Small intestine (tissue), 7 donors: Measurements from ENCODE around the gene CIAPIN1. TPM values are rescaled to one million over a fixed set of nuclear protein-coding genes. Genes with fewer than 3 reads are reported as not detected.

Experiments
- DNase-seq, 2 donors: peaks; one replicate each; pipeline versions ENCODE4 v3.0.0 to v3.0.0-alpha.2; 2013
- FAIRE-seq: peaks from 2 replicates; lab custom pipeline; 2012; peaks lifted over from hg19 to GRCh38; lab: Jason Lieb, UNC
- H3K27ac ChIP-seq, 3 donors: one replicate each; pipeline ENCODE4 v1.5.1; 2013; ENCODE audit warnings: low read length in 2 of 3, mild to moderate bottlenecking in 2 of 3, control low read depth in 1 of 3, inconsistent platforms in 1 of 3, low read depth in 1 of 3, moderate library complexity in 1 of 3
- H3K27me3 ChIP-seq, 3 donors: one replicate each; pipeline ENCODE4 v1.6.1; 2013; ENCODE audit warnings: low read length in 3 of 3, inconsistent platforms in 1 of 3; ENCODE audit not compliant: control insufficient read depth in 3 of 3, insufficient read depth in 3 of 3
- H3K36me3 ChIP-seq, 3 donors: one replicate each; pipeline ENCODE4 v1.6.1; 2013; ENCODE audit warnings: low read length in 3 of 3, inconsistent platforms in 1 of 3, low read depth in 1 of 3, mild to moderate bottlenecking in 1 of 3, moderate library complexity in 1 of 3; ENCODE audit not compliant: control insufficient read depth in 3 of 3, insufficient read depth in 2 of 3
- H3K4me1 ChIP-seq, 3 donors: one replicate each; pipeline ENCODE4 v1.6.1; 2013; ENCODE audit warnings: low read length in 2 of 3, inconsistent platforms in 1 of 3, low read depth in 1 of 3, mild to moderate bottlenecking in 1 of 3, moderate library complexity in 1 of 3; ENCODE audit not compliant: control insufficient read depth in 3 of 3, insufficient read depth in 2 of 3
- H3K4me3 ChIP-seq, 3 donors: one replicate each; pipeline ENCODE4 v1.5.1; 2013; ENCODE audit warnings: low read length in 3 of 3, control low read depth in 1 of 3, inconsistent platforms in 1 of 3, low read depth in 1 of 3, mild to moderate bottlenecking in 1 of 3, moderate library complexity in 1 of 3
- H3K9me3 ChIP-seq, 2 donors: one replicate each; pipeline ENCODE4 v1.6.1; 2013; ENCODE audit warnings: low read depth in 1 of 2, low read length in 1 of 2; ENCODE audit not compliant: control insufficient read depth in 2 of 2, insufficient read depth in 1 of 2
- WGBS, 3 donors: extraction: QIAGEN DNeasy Blood & Tissue Kit; methylation state at CpG; one replicate each; pipeline ENCODE4 v1.1.7; 2013; 5-methylcytosine and 5-hydroxymethylcytosine counted together
- polyA plus RNA-seq, 4 donors: library from polyadenylated mRNA; stranded (reverse) in 3 of 4; unstranded in 1 of 4; fragments of 200-250 nt in 3 of 4; fragments of 120-200 nt in 1 of 4; gene quantifications; one replicate each; pipeline versions ENCODE4 v1.2.1 to v1.2.3, GENCODE V29; 2013
- donor health status: healthy with polysubstance abuse.
- donor health status: control.
- donor health status: control.
- donor health status: Bipolar disorder and iron deficiency.
- donor health status: healthy.

Gene CIAPIN1
- polyA plus RNA-seq, 4 donors: 39.4 to 55.9 (median 47.2) TPM

GRCh38 chr16:57383276-57384247, 63.6 kb downstream of the CIAPIN1 start:
- peaks cover 2 to 48% (median 5%) of the 10 kb centered on the region in 3 donors for H3K4me1 ChIP-seq
- H3K4me3 ChIP-seq: no peak overlapping the region
- peak in 1 of 2 donors; percentile 92 for DNase-seq
- H3K27ac ChIP-seq: peak overlapping the region in 1 of 3 donors; percentile 95
- peaks cover 0 to 45% (median 0%) of the 10 kb centered on the region in 3 donors for H3K36me3 ChIP-seq
- FAIRE-seq: no peak
- 62 to 84% (median 66%) methylated on average over 6 to 8 of the region's 8 CpGs for WGBS, 3 donors
- H3K9me3 ChIP-seq: peaks cover 0 to 4% of the 10 kb centered on the region in 2 donors
- H3K27me3 ChIP-seq: no peaks in the 10 kb centered on the region

- Histone ChIP-seq H3K4me3 (no peak overlapping the region), H3K27me3 (no peaks in the 10 kb centered on the region), H3K4me1 (peaks cover 2 to 42% (median 5%) of the 10 kb centered on the region in 3 donors), H3K36me3 (peaks cover 0 to 45% (median 0%) of the 10 kb centered on the region in 3 donors), H3K27ac (peak overlapping the region in 1 of 3 donors; percentile 95), H3K9me3 (peaks cover 0 to 4% of the 10 kb centered on the region in 2 donors)
- 91 to 95% (median 94%) methylated on average over 16 of the region's 16 CpGs for WGBS, 3 donors
- FAIRE-seq (no peak), DNase-seq (no peak)
These were observed 64.5 kb downstream of the CIAPIN1 start for GRCh38 chr16:57382535-57383275.

- H3K27ac ChIP-seq: no peak overlapping the region
- no peak for FAIRE-seq
- H3K9me3 ChIP-seq: peaks cover 0 to 4% of the 10 kb centered on the region in 2 donors
- no peak overlapping the region for H3K4me3 ChIP-seq
- H3K27me3 ChIP-seq: no peaks in the 10 kb centered on the region
- WGBS, 3 donors: 92 to 93% (median 93%) methylated on average over 23 to 35 of the region's 35 CpGs
- peaks cover 2 to 46% (median 5%) of the 10 kb centered on the region in 3 donors for H3K4me1 ChIP-seq
- H3K36me3 ChIP-seq: peaks cover 0 to 45% (median 0%) of the 10 kb centered on the region in 3 donors
- no peak for DNase-seq
These were observed 65.2 kb downstream of the CIAPIN1 start for GRCh38 chr16:57381791-57382534.

GRCh38 chr16:57380671-57381462, 66.3 kb downstream of the CIAPIN1 start:
- H3K9me3 ChIP-seq: peaks cover 0 to 4% of the 10 kb centered on the region in 2 donors
- peaks cover 2 to 40% (median 5%) of the 10 kb centered on the region in 3 donors for H3K4me1 ChIP-seq
- H3K36me3 ChIP-seq: peaks cover 0 to 45% (median 0%) of the 10 kb centered on the region in 3 donors
- DNase-seq (no peak), FAIRE-seq (no peak)
- no peak overlapping the region for H3K27ac ChIP-seq
- no peaks in the 10 kb centered on the region for H3K27me3 ChIP-seq
- 58 to 78% (median 62%) methylated on average over 8 of the region's 8 CpGs for WGBS, 3 donors
- H3K4me3 ChIP-seq: no peak overlapping the region

GRCh38 chr16:57379579-57379978, 67.6 kb downstream of the CIAPIN1 start:
- Histone ChIP-seq H3K27ac (no peak overlapping the region), H3K27me3 (no peaks in the 10 kb centered on the region)

More at GRCh38 chr16:57379579-57379978, 67.6 kb downstream of the CIAPIN1 start:
- FAIRE-seq: no peak
- H3K4me3 ChIP-seq: no peak overlapping the region
- no peak for DNase-seq
- 82 to 87% (median 86%) methylated on average over 10 of the region's 10 CpGs for WGBS, 3 donors
- H3K9me3 ChIP-seq: no peaks in the 10 kb centered on the region
- H3K4me1 ChIP-seq: peaks cover 2 to 32% (median 5%) of the 10 kb centered on the region in 3 donors
- H3K36me3 ChIP-seq: peaks cover 0 to 43% (median 0%) of the 10 kb centered on the region in 3 donors

Other genes with a start within 250 kb of the CIAPIN1 start
- gene ARL2BP, start 202.1 kb downstream of the CIAPIN1 start, polyA plus RNA-seq: 10 to 100 TPM; 18.8 to 40.9 (median 27.6) TPM
- 100 to 1,000 TPM in 3 of 4 donors, 10 to 100 TPM in 1; 56.9 to 162 (median 138) TPM for gene PLLP, start 162.7 kb downstream of the CIAPIN1 start, polyA plus RNA-seq
- under 1 TPM in 2 of 4 donors, not detected in 2; 0.16 to 0.43 TPM for gene CCL22, start 88.6 kb downstream of the CIAPIN1 start, polyA plus RNA-seq
- 10 to 100 TPM in 2 of 4 donors, under 1 TPM in 2; 0.67 to 25.4 (median 9.7) TPM for gene CX3CL1, start 74.9 kb downstream of the CIAPIN1 start, polyA plus RNA-seq
- gene CCL17, start 42.6 kb downstream of the CIAPIN1 start, polyA plus RNA-seq: under 1 TPM in 2 of 4 donors, not detected in 2; 0.18 to 0.45 TPM
- 100 to 1,000 TPM in 2 of 4 donors, 10 to 100 TPM in 2; 63.9 to 177 (median 107) TPM for gene COQ9, start 94 bp upstream of the CIAPIN1 start, polyA plus RNA-seq
- gene POLR2C, start 15.3 kb upstream of the CIAPIN1 start, polyA plus RNA-seq: 10 to 100 TPM; 51.7 to 86.8 (median 61.4) TPM
- gene DOK4, start 39.1 kb upstream of the CIAPIN1 start, polyA plus RNA-seq: 100 to 1,000 TPM in 3 of 4 donors, 10 to 100 TPM in 1; 53.0 to 144 (median 123) TPM
- gene CCDC102A, start 89.2 kb upstream of the CIAPIN1 start, polyA plus RNA-seq: 1 to 10 TPM; 1.1 to 4.5 (median 2.2) TPM
- 1 to 10 TPM; 2.4 to 9.3 (median 3.6) TPM for gene ADGRG5, start 95.3 kb upstream of the CIAPIN1 start, polyA plus RNA-seq
- gene ADGRG1, start 181.2 kb upstream of the CIAPIN1 start, polyA plus RNA-seq: 100 to 1,000 TPM in 1 of 4 donors, 10 to 100 TPM in 1, 1 to 10 TPM in 2; 4.1 to 158 (median 26.0) TPM
- gene ADGRG3, start 220.9 kb upstream of the CIAPIN1 start, polyA plus RNA-seq: 1 to 10 TPM in 2 of 4 donors, under 1 TPM in 2; 0.45 to 8.6 (median 1.1) TPM
- gene DRC7, start 247.4 kb upstream of the CIAPIN1 start, polyA plus RNA-seq: under 1 TPM in 1 of 4 donors, not detected in 3; 0.37 TPM